Urinary bladder (tissue), 4 donors: ENCODE results near the gene FATE1. TPM values are rescaled to one million over a fixed set of nuclear protein-coding genes. Genes with fewer than 3 reads are reported as not detected.

Experiments used
- DNase-seq: peaks from one replicate; pipeline ENCODE4 v3.0.0-alpha.2; 2015; ENCODE audit errors: extremely low spot score
- H3K27ac ChIP-seq: one replicate; pipeline ENCODE4 v1.5.1; 2013; ENCODE audit warnings: low read depth, mild to moderate bottlenecking, moderate library complexity
- H3K36me3 ChIP-seq: one replicate; pipeline ENCODE4 v1.6.1; 2013; ENCODE audit warnings: mild to moderate bottlenecking, moderate library complexity; ENCODE audit not compliant: insufficient read depth
- H3K4me1 ChIP-seq: one replicate; pipeline ENCODE4 v1.6.1; 2013; ENCODE audit warnings: mild to moderate bottlenecking, moderate library complexity; ENCODE audit not compliant: insufficient read depth
- H3K4me3 ChIP-seq: one replicate; pipeline ENCODE4 v1.5.1; 2013; ENCODE audit warnings: low read depth, low read length
- WGBS: extraction: QIAGEN DNeasy Blood & Tissue Kit; methylation state at CpG from one replicate; pipeline ENCODE4 v1.1.7; 2013; 5-methylcytosine and 5-hydroxymethylcytosine counted together
- polyA plus RNA-seq: library from polyadenylated mRNA; stranded (reverse); fragments of 200-250 nt; gene quantifications from one replicate; pipeline ENCODE4 v1.2.3, GENCODE V29; 2013
- total RNA-seq: library from RNA; depleted of rRNA; stranded (reverse); fragments of >200 nt; gene quantifications from one replicate; pipeline ENCODE4 v1.2.3, GENCODE V29; 2014
- donor health status: healthy with polysubstance abuse.
- donor health status: healthy.

Gene FATE1
- total and polyA plus RNA-seq, 2 donors = 0.13 TPM; not detected in 1

DNA sequence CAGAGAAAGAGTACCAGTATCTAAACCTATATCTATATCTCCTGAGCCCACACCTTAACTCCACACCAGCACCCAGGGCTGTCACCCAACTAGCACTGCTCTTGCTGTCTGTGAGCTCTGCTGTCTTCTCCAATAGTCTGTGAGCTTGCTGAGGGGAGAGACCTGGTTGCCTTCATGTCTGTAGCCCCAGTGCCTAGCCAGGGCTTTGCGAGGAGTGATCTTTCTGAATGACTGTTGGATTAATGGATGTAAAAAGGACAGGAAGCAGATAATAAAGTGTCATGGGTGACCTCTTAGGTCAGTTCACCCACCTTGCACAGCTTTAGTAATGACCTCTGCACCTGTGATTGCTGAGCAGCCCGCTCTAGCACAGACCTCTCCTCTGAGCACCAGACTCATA lies 49.2 kb downstream of the FATE1 start:
- Histone ChIP-seq H3K4me3 (no peak overlapping the region), H3K27ac (no peak overlapping the region), H3K4me1 (no peaks in the 10 kb centered on the region), H3K36me3 (no peaks in the 10 kb centered on the region)
- DNase-seq = no peak
- WGBS = 75% methylated on average over 2 of the region's 2 CpGs

DNA sequence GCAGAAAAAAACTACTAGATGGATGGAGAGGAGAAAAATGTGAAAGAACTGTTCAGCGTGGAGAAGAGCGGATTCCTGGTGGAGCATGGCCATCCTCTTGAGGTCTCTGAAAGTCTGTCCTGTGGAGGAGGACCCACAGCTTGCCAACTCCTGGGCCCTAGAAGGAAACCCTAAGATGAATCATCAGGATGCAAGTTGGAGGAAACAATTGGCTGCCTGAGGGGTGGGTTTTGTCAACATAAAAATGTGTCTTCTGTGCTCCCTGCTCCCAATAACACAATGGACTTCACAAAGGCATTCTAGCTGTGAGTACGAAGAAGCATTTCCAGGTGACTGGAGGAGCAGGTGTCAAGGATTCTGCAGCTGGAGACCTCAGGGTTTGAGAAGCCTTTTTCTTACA lies 55.9 kb downstream of the FATE1 start:
- no peaks in the 10 kb centered on the region for H3K36me3 ChIP-seq
- no peak for DNase-seq
- no peak overlapping the region for H3K4me3 ChIP-seq
- H3K27ac ChIP-seq = no peak overlapping the region
- WGBS = 91% methylated on average over 3 of the region's 3 CpGs
- H3K4me1 ChIP-seq = no peaks in the 10 kb centered on the region

Other genes starting within 250 kb of the FATE1 start
- not detected for gene PASD1, start 152.4 kb upstream of the FATE1 start, total RNA-seq
- gene PASD1, start 152.4 kb upstream of the FATE1 start, polyA plus RNA-seq = not detected
- 15.2 TPM for gene PRRG3, start 20.6 kb upstream of the FATE1 start, total RNA-seq
- 1.3 TPM for gene PRRG3, start 20.6 kb upstream of the FATE1 start, polyA plus RNA-seq
- gene CNGA2, start 18.7 kb downstream of the FATE1 start, total RNA-seq = not detected
- gene CNGA2, start 18.7 kb downstream of the FATE1 start, polyA plus RNA-seq = not detected
- not detected for gene MAGEA4, start 196.9 kb downstream of the FATE1 start, total RNA-seq
- not detected for gene MAGEA4, start 196.9 kb downstream of the FATE1 start, polyA plus RNA-seq